Prostate gland (tissue), 2 donors: ENCODE measurements around the gene IGSF8.

Experiments
- POLR2A ChIP-seq: fragments of 450-650 bp; IDR thresholded peaks from one replicate; pipeline ENCODE4 v1.6.1; 2016; ENCODE audit warnings: antibody characterized with exemption, mild to moderate bottlenecking
- POLR2AphosphoS5 ChIP-seq: sonication (generic); formaldehyde crosslinking; IDR thresholded peaks from one replicate; pipeline ENCODE4 v1.6.1; 2017; ENCODE audit warnings: antibody characterized with exemption
- TF ChIP-seq, protein P1 (sequence below), 4 experiments: fragments of 200-600 bp in 2 of 4; fragments of 450-650 bp in 2 of 4; sonication (generic) in 2 of 4; IDR thresholded peaks; 1 replicate in 3 of 4; 2 replicates in 1 of 4; pipeline ENCODE4 v1.5.1; 2016 to 2019; ENCODE audit warnings: antibody characterized with exemption in 4 of 4, mild to moderate bottlenecking in 2 of 4, moderate library complexity in 2 of 4

DNA sequence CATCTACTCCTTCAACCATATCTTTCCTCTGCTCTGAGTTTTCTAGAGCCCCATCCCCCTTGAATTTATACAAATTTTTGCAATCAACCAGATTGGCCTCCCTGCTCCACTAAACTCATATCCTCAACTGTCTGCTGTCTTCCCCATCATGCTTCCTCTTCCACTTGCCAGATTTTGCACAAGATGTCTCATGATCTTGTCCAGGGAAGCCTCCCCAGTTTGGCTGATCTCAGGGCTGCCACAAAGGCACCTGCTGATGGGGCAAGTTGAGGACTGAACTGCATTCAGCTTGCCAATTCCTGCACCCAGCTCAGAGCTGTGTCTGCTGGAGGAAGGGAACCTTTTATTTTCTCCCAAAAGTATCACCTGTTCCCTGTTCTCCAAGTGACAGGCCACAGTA is 20.9 kb downstream of the IGSF8 start:
- TF ChIP-seq, protein P1, sequence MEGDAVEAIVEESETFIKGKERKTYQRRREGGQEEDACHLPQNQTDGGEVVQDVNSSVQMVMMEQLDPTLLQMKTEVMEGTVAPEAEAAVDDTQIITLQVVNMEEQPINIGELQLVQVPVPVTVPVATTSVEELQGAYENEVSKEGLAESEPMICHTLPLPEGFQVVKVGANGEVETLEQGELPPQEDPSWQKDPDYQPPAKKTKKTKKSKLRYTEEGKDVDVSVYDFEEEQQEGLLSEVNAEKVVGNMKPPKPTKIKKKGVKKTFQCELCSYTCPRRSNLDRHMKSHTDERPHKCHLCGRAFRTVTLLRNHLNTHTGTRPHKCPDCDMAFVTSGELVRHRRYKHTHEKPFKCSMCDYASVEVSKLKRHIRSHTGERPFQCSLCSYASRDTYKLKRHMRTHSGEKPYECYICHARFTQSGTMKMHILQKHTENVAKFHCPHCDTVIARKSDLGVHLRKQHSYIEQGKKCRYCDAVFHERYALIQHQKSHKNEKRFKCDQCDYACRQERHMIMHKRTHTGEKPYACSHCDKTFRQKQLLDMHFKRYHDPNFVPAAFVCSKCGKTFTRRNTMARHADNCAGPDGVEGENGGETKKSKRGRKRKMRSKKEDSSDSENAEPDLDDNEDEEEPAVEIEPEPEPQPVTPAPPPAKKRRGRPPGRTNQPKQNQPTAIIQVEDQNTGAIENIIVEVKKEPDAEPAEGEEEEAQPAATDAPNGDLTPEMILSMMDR (IDR thresholded peaks at IDR 0.05) = no peak
- TF ChIP-seq POLR2A = no peak
- no peak for TF ChIP-seq POLR2AphosphoS5
